IMR-90 (cell line): ENCODE results near the gene IGSF22. TPM values are rescaled to one million over a fixed set of nuclear protein-coding genes. Genes with fewer than 3 reads are reported as not detected.

Experiments
- ATAC-seq: fragments of 200-7000 bp; cut with Tn5 transposase; 2 replicates; pipeline ENCODE4 v1.9.1; 2020; ENCODE audit warnings: low read depth, mild to moderate bottlenecking, moderate library complexity
- BruUV-seq: library from RNA; stranded (reverse); fragments of 400-500 nt; replicated peaks from 2 replicates; lab custom pipeline; 2021; lab: Mats Ljungman, UMichigan
- CTCF ChIA-PET: fragments of 300-600 bp; formaldehyde crosslinking; extraction: SDS; loops from one replicate; lab custom pipeline; 2021; ENCODE audit warnings: antibody characterized with exemption; lab: Yijun Ruan, JAX
- POLR2A ChIA-PET: fragments of 300-600 bp; sonication (Branson Sonifier 250); formaldehyde crosslinking; loops from one replicate; lab custom pipeline; 2022; ENCODE audit warnings: antibody characterized with exemption; ENCODE audit not compliant: unreplicated experiment; lab: Charles Lee
- DNase-seq: peaks from one replicate; pipeline ENCODE4 v3.0.0; 2013
- H2AFZ ChIP-seq: replicated peaks from 2 replicates; pipeline ENCODE3; 2013; ENCODE audit warnings: low read length, mild to moderate bottlenecking; ENCODE audit not compliant: poor library complexity
- H2AK5ac ChIP-seq: 2 replicates; pipeline ENCODE4 v1.6.1; 2013; ENCODE audit warnings: low read depth, low read length, inconsistent platforms
- H2AK9ac ChIP-seq: replicated peaks from 2 replicates; pipeline ENCODE3; 2013; ENCODE audit warnings: mild to moderate bottlenecking, low read depth, low read length, moderate library complexity; ENCODE audit not compliant: poor library complexity
- H2BK120ac ChIP-seq: 2 replicates; pipeline ENCODE4 v1.6.1; 2013; ENCODE audit warnings: low read depth, low read length, inconsistent platforms
- H2BK15ac ChIP-seq: 3 replicates; pipeline ENCODE4 v1.6.1; 2013; ENCODE audit warnings: low read depth, low read length, inconsistent platforms
- H2BK20ac ChIP-seq: 2 replicates; pipeline ENCODE4 v1.6.1; 2013; ENCODE audit warnings: low read depth, mild to moderate bottlenecking, inconsistent platforms, low read length, moderate library complexity
- H2BK5ac ChIP-seq: 2 replicates; pipeline ENCODE4 v1.6.1; 2013; ENCODE audit warnings: mild to moderate bottlenecking, low read depth, low read length, inconsistent platforms; ENCODE audit not compliant: poor library complexity, severe bottlenecking
- H3K14ac ChIP-seq: replicated peaks from 2 replicates; pipeline ENCODE4 v1.6.1; 2013; ENCODE audit warnings: low read depth, low read length, inconsistent platforms
- H3K18ac ChIP-seq: 2 replicates; pipeline ENCODE4 v1.6.1; 2013; ENCODE audit warnings: low read depth, low read length, control low read depth
- H3K23ac ChIP-seq: 2 replicates; pipeline ENCODE4 v1.6.1; 2013; ENCODE audit warnings: low read depth, low read length, inconsistent platforms
- H3K27ac ChIP-seq: 2 replicates; pipeline ENCODE4 v1.5.1; 2013; ENCODE audit warnings: mild to moderate bottlenecking, control low read depth, low read length; ENCODE audit not compliant: insufficient read depth
- H3K27me3 ChIP-seq: 2 replicates; pipeline ENCODE4 v1.6.1; 2013; ENCODE audit warnings: low read length; ENCODE audit not compliant: control insufficient read depth, insufficient read depth
- H3K36me3 ChIP-seq: 2 replicates; pipeline ENCODE4 v1.6.1; 2013; ENCODE audit warnings: low read length, mixed read lengths; ENCODE audit not compliant: control insufficient read depth, insufficient read depth
- H3K4ac ChIP-seq: 2 replicates; pipeline ENCODE4 v1.6.1; 2013; ENCODE audit warnings: low read depth, low read length, inconsistent platforms
- H3K4me1 ChIP-seq: 2 replicates; pipeline ENCODE4 v1.6.1; 2013; ENCODE audit warnings: low read length, mixed read lengths; ENCODE audit not compliant: control insufficient read depth, insufficient read depth
- H3K4me2 ChIP-seq: 2 replicates; pipeline ENCODE4 v1.6.1; 2013; ENCODE audit warnings: low read depth, mild to moderate bottlenecking, control low read depth, low read length, moderate library complexity
- H3K4me3 ChIP-seq: 2 replicates; pipeline ENCODE4 v1.5.1; 2013; ENCODE audit warnings: low read depth, mild to moderate bottlenecking, control low read depth, low read length, moderate library complexity; ENCODE audit not compliant: insufficient read depth
- H3K56ac ChIP-seq: 2 replicates; pipeline ENCODE4 v1.6.1; 2013; ENCODE audit warnings: low read length, inconsistent platforms; ENCODE audit not compliant: insufficient read depth; ENCODE audit errors: extremely low read depth
- H3K79me1 ChIP-seq, 2 experiments: 2 replicates each; pipeline ENCODE4 v1.6.1; 2013; ENCODE audit warnings: low read length in 2 of 2, inconsistent platforms in 1 of 2, low read depth in 1 of 2
- H3K9ac ChIP-seq: 2 replicates; pipeline ENCODE4 v1.6.1; 2013; ENCODE audit warnings: low read depth, low read length, control low read depth
- H3K9me1 ChIP-seq: 2 replicates; pipeline ENCODE4 v1.6.1; 2013; ENCODE audit warnings: low read length, inconsistent platforms; ENCODE audit not compliant: insufficient read depth
- H3K9me3 ChIP-seq: 2 replicates; pipeline ENCODE4 v1.6.1; 2013; ENCODE audit warnings: low read length; ENCODE audit not compliant: control insufficient read depth, insufficient read depth
- H4K20me1 ChIP-seq: 2 replicates; pipeline ENCODE4 v1.6.1; 2013; ENCODE audit warnings: low read length, inconsistent platforms; ENCODE audit not compliant: insufficient read depth
- H4K5ac ChIP-seq: 2 replicates; pipeline ENCODE4 v1.6.1; 2013; ENCODE audit warnings: mild to moderate bottlenecking, low read depth, low read length, control low read depth
- H4K8ac ChIP-seq, 2 experiments: 2 replicates each; pipeline ENCODE4 v1.6.1; 2013; ENCODE audit warnings: low read depth in 2 of 2, low read length in 2 of 2, control low read depth in 1 of 2, inconsistent platforms in 1 of 2
- H4K91ac ChIP-seq: 2 replicates; pipeline ENCODE4 v1.6.1; 2013; ENCODE audit warnings: low read depth, low read length, inconsistent platforms; ENCODE audit not compliant: insufficient read depth
- CEBPB ChIP-seq: IDR thresholded peaks from 2 replicates; pipeline ENCODE4 v1.6.1; 2012; ENCODE audit warnings: low read depth, low read length, improper control_type of control experiment
- CHD1 ChIP-seq: IDR thresholded peaks from 2 replicates; pipeline ENCODE4 v1.6.1; 2012; ENCODE audit warnings: low read depth, low read length, improper control_type of control experiment
- FOS ChIP-seq: fragments of 150-350 bp; IDR thresholded peaks from 2 replicates; pipeline ENCODE4 v1.6.1; 2016; ENCODE audit warnings: low read depth, low read length
- MAFK ChIP-seq: IDR thresholded peaks from 2 replicates; pipeline ENCODE4 v1.6.1; 2012; ENCODE audit warnings: low read depth, low read length, improper control_type of control experiment
- MAZ ChIP-seq: IDR thresholded peaks from 2 replicates; pipeline ENCODE4 v1.6.1; 2012; ENCODE audit warnings: low read depth, mild to moderate bottlenecking, low read length, improper control_type of control experiment, moderate library complexity, borderline replicate concordance
- MXI1 ChIP-seq: IDR thresholded peaks from 2 replicates; pipeline ENCODE4 v1.6.1; 2012; ENCODE audit warnings: low read depth, mild to moderate bottlenecking, low read length, moderate library complexity, borderline replicate concordance
- NFE2L2 ChIP-seq: fragments of 150-350 bp; IDR thresholded peaks from 2 replicates; pipeline ENCODE4 v1.6.1; 2016; ENCODE audit warnings: low read depth, mild to moderate bottlenecking, low read length
- POLR2A ChIP-seq: IDR thresholded peaks from 2 replicates; pipeline ENCODE4 v1.6.1; 2012; ENCODE audit warnings: mild to moderate bottlenecking, low read depth, low read length
- RAD21 ChIP-seq: IDR thresholded peaks from 2 replicates; pipeline ENCODE4 v1.6.1; 2012; ENCODE audit warnings: low read length, improper control_type of control experiment
- RCOR1 ChIP-seq: IDR thresholded peaks from 2 replicates; pipeline ENCODE4 v1.6.1; 2012; ENCODE audit warnings: mild to moderate bottlenecking, low read length, improper control_type of control experiment; ENCODE audit not compliant: insufficient replicate concordance
- SMC3 ChIP-seq: fragments of 150-350 bp; IDR thresholded peaks from 2 replicates; pipeline ENCODE4 v1.6.1; 2016; ENCODE audit warnings: low read depth, mild to moderate bottlenecking, antibody characterized with exemption, low read length, moderate library complexity
- WGBS, 2 experiments: methylation state at CpG; one replicate each; pipeline versions ENCODE4 v1.1.5 to v1.1.7; 2013; ENCODE audit warnings: missing lambda C conversion rate in 2 of 2; ENCODE audit not compliant: insufficient read length in 1 of 2; ENCODE audit errors: extremely low coverage in 2 of 2; 5-methylcytosine and 5-hydroxymethylcytosine counted together
- dilution Hi-C: fragments of 300-500 bp; cut with HindIII; formaldehyde crosslinking; loops from one replicate; pipeline ENCODE4 v1.14.3; 2018; ENCODE audit warnings: low sequenced_read_pairs; ENCODE audit not compliant: unreplicated experiment
- in situ Hi-C: fragments of 300-500 bp; cut with MboI; formaldehyde crosslinking; loops from 3 replicates; pipeline ENCODE4 v1.14.3; 2019; ENCODE audit warnings: low sequenced_read_pairs, inconsistent platforms, mixed read lengths
- intact Hi-C: fragments of 100-400 bp; cut with micrococcal nuclease; formaldehyde crosslinking; loops from 2 replicates; pipeline ENCODE4 v1.10.0; 2022
- polyA plus RNA-seq, 3 experiments: library from polyadenylated mRNA; depleted of rRNA; stranded (reverse); fragments of >200 nt; gene quantifications; 2 replicates each; pipeline ENCODE4 v1.2.3, GENCODE V29; 2012; ENCODE audit warnings: low replicate concordance in 1 of 3
- total RNA-seq: library from RNA; depleted of rRNA; stranded (reverse); fragments of >200 nt; gene quantifications from 2 replicates; pipeline ENCODE4 v1.2.3, GENCODE V29; 2012
- TF ChIP-seq, protein P1 (sequence below): conservative IDR thresholded peaks from 2 replicates; pipeline ENCODE4 v1.5.1; 2012; ENCODE audit warnings: mild to moderate bottlenecking, low read depth, low read length, improper control_type of control experiment
- TF ChIP-seq, protein P2 (sequence below): fragments of 150-350 bp; IDR thresholded peaks from 2 replicates; pipeline ENCODE4 v1.6.1; 2017; ENCODE audit warnings: mild to moderate bottlenecking, antibody characterized with exemption, low read length, low read depth

Gene IGSF22
- total and polyA plus RNA-seq, 2 of the 4 experiments (the other 2 are of a cell fraction): not detected

DNA sequence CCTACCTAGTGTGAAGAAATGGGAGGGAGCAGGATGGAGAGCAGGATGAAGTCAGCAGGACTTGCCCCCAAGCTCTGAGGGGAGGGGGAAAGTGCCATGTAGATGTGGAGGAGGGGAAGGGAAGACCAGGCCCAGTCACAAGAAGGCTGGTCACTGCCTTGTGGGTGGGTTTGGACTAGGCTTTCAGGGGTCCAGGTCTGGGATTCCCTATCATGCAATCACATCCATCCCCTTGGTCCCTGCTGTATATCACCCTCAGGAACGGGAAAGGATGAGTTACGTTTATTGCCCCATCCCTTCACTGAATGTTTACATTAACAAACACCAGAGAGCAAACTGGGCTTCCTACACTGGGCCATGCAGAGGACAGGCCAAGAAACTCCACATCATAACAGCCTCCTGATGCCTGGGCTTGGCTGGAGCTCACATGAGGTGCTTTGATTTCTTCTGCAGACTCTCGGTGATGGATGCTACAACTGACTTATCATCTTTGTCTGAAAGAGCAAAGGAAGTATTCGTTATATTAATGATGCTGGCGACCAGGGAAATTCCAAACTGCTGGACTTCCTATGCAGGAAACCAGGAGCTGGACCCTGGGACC lies 21.8 kb downstream of the IGSF22 start:
- ChIA-PET POLR2A (no interaction called here), CTCF (no interaction called here)
- Histone ChIP-seq H4K5ac (no peak overlapping the region), H3K4ac (no peak overlapping the region), H3K27me3 (peaks cover 46% of the 10 kb centered on the region), H2AK9ac (no peak overlapping the region), H3K79me1 (no peaks in the 10 kb centered on the region), H3K56ac (no peak overlapping the region), H3K14ac (no peak overlapping the region), H2AFZ (no peak overlapping the region), H4K91ac (no peak overlapping the region), H2BK5ac (no peak overlapping the region), H3K9me3 (0 out of 2 replicates have a peak, but pooled peaks cover 2% of the 10 kb centered on the region), H2BK15ac (no peak overlapping the region), H2BK20ac (no peak overlapping the region), H3K23ac (no peak overlapping the region), H3K4me3 (no peak overlapping the region), H3K36me3 (no peaks in the 10 kb centered on the region), H3K9ac (no peak overlapping the region), H3K27ac (no peak overlapping the region), H4K8ac (no peak overlapping the region), H3K9me1 (0 out of 2 replicates have a peak, but pooled peaks cover 2% of the 10 kb centered on the region), H2AK5ac (no peak overlapping the region), H4K20me1 (no peaks in the 10 kb centered on the region), H2BK120ac (no peak overlapping the region), H3K18ac (no peak overlapping the region), H3K4me1 (peaks cover 2% of the 10 kb centered on the region; the same call in 1 of the 2 replicates), H3K4me2 (no peak overlapping the region)
- TF ChIP-seq, protein P1, sequence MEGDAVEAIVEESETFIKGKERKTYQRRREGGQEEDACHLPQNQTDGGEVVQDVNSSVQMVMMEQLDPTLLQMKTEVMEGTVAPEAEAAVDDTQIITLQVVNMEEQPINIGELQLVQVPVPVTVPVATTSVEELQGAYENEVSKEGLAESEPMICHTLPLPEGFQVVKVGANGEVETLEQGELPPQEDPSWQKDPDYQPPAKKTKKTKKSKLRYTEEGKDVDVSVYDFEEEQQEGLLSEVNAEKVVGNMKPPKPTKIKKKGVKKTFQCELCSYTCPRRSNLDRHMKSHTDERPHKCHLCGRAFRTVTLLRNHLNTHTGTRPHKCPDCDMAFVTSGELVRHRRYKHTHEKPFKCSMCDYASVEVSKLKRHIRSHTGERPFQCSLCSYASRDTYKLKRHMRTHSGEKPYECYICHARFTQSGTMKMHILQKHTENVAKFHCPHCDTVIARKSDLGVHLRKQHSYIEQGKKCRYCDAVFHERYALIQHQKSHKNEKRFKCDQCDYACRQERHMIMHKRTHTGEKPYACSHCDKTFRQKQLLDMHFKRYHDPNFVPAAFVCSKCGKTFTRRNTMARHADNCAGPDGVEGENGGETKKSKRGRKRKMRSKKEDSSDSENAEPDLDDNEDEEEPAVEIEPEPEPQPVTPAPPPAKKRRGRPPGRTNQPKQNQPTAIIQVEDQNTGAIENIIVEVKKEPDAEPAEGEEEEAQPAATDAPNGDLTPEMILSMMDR: no peak
- no peak for TF ChIP-seq CHD1
- TF ChIP-seq MAZ: no peak
- TF ChIP-seq RCOR1: no peak
- TF ChIP-seq FOS: no peak
- TF ChIP-seq MXI1: no peak
- no peak for TF ChIP-seq RAD21
- TF ChIP-seq, protein P2, sequence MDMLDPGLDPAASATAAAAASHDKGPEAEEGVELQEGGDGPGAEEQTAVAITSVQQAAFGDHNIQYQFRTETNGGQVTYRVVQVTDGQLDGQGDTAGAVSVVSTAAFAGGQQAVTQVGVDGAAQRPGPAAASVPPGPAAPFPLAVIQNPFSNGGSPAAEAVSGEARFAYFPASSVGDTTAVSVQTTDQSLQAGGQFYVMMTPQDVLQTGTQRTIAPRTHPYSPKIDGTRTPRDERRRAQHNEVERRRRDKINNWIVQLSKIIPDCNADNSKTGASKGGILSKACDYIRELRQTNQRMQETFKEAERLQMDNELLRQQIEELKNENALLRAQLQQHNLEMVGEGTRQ: no peak
- TF ChIP-seq CEBPB: no peak
- no peak for TF ChIP-seq POLR2A
- TF ChIP-seq SMC3: no peak
- TF ChIP-seq NFE2L2: no peak
- no peak for TF ChIP-seq MAFK
- no peak for ATAC-seq
- dilution Hi-C loops: no loop called here
- BruUV-seq: no TSS peak
- 70% methylated on average over 2 of the region's 5 CpGs; no CpG with 5 or more reads in 1 of the 2 experiments for WGBS, 2 experiments
- in situ Hi-C loops: no loop called here
- intact Hi-C loops: no loop called here
- DNase-seq: no peak
